T-cell (primary cell): ENCODE data around the gene SLC37A1. TPM values are rescaled to one million over a fixed set of nuclear protein-coding genes. Genes with fewer than 3 reads are reported as not detected.
A peak's percentile ranks its signal among the peaks of the same experiment; 100 is the strongest.

Source experiments
- ATAC-seq, 4 experiments: fragments of 200-7000 bp in 3 of 4; fragments of 150-1000 bp in 1 of 4; cut with Tn5 transposase; replicated peaks in 1 of 4; 1 replicate in 3 of 4; 2 replicates in 1 of 4; pipeline ENCODE4 v1.10.0; 2021; ENCODE audit warnings: moderate library complexity in 3 of 4, mild to moderate bottlenecking in 2 of 4, moderate number of reproducible peaks in 1 of 4
- CTCF ChIA-PET, 2 donors: fragments of 300-600 bp; sonication (Branson Sonifier 250); formaldehyde crosslinking; loops; one replicate each; lab custom pipeline; 2022; ENCODE audit warnings: antibody characterized with exemption in 2 of 2; lab: Charles Lee
- POLR2A ChIA-PET, 2 donors: fragments of 300-600 bp; sonication (Branson Sonifier 250); formaldehyde crosslinking; loops; one replicate each; lab custom pipeline; 2022; ENCODE audit warnings: antibody characterized with exemption in 2 of 2; lab: Charles Lee
- DNase-seq, 35 experiments: peaks; one replicate each; pipeline versions ENCODE4 v3.0.0 to v3.0.0-alpha.2; 2013 to 2023
- H3K27ac ChIP-seq: one replicate; pipeline ENCODE4 v1.5.1; 2013; ENCODE audit warnings: low read length
- H3K27me3 ChIP-seq, 2 experiments: replicated peaks in 1 of 2; 1 replicate in 1 of 2; 2 replicates in 1 of 2; pipeline versions ENCODE4 v1.6.1 to v1.7.0; 2013; ENCODE audit warnings: low read length in 1 of 2, mixed read lengths in 1 of 2; ENCODE audit not compliant: control insufficient read depth in 2 of 2, insufficient read depth in 2 of 2; ENCODE audit errors: extremely low read depth in 1 of 2
- H3K36me3 ChIP-seq, 2 donors: 1 replicate in 1 of 2; 2 replicates in 1 of 2; pipeline versions ENCODE4 v1.6.1 to v1.7.0; 2013; ENCODE audit warnings: low read length in 1 of 2; ENCODE audit not compliant: control insufficient read depth in 2 of 2, insufficient read depth in 1 of 2; ENCODE audit errors: extremely low read depth in 1 of 2
- H3K4me1 ChIP-seq, 2 experiments: 1 replicate in 1 of 2; 2 replicates in 1 of 2; pipeline versions ENCODE4 v1.6.1 to v1.7.0; 2013; ENCODE audit warnings: low read length in 2 of 2, mixed read lengths in 1 of 2; ENCODE audit not compliant: insufficient read depth in 2 of 2, control insufficient read depth in 1 of 2; ENCODE audit errors: extremely low read depth in 1 of 2
- H3K4me3 ChIP-seq, 2 donors: 1 replicate in 1 of 2; 2 replicates in 1 of 2; pipeline versions ENCODE4 v1.5.1 to v1.7.0; 2013; ENCODE audit warnings: mild to moderate bottlenecking in 2 of 2, low read length in 1 of 2, moderate library complexity in 1 of 2; ENCODE audit not compliant: control insufficient read depth in 1 of 2; ENCODE audit errors: extremely low read depth in 1 of 2
- H3K9me3 ChIP-seq: 2 replicates; pipeline ENCODE4 v1.7.0; 2013
- H3K27ac Mint-ChIP-seq, 2 donors: one replicate each; pipeline ENCODE4 v1.8.0; 2020 to 2021; ENCODE audit warnings: mild to moderate bottlenecking in 2 of 2, mixed read lengths in 2 of 2
- H3K27me3 Mint-ChIP-seq, 2 donors: one replicate each; pipeline ENCODE4 v1.8.0; 2021 to 2022; ENCODE audit warnings: mixed read lengths in 2 of 2
- H3K36me3 Mint-ChIP-seq: one replicate; pipeline ENCODE4 v1.8.0; 2021; ENCODE audit warnings: mixed read lengths
- H3K4me1 Mint-ChIP-seq, 3 donors: one replicate each; pipeline ENCODE4 v1.8.0; 2020 to 2022; ENCODE audit warnings: mixed read lengths in 3 of 3, mild to moderate bottlenecking in 1 of 3
- H3K4me3 Mint-ChIP-seq, 3 donors: one replicate each; pipeline ENCODE4 v1.8.0; 2020 to 2022; ENCODE audit warnings: mild to moderate bottlenecking in 3 of 3, mixed read lengths in 3 of 3, moderate library complexity in 3 of 3
- H3K9me3 Mint-ChIP-seq, 3 donors: one replicate each; pipeline ENCODE4 v1.8.0; 2020 to 2022; ENCODE audit warnings: mixed read lengths in 3 of 3
- WGBS: methylation state at CpG from one replicate; pipeline ENCODE4 v1.1.5; 2013; ENCODE audit warnings: missing lambda C conversion rate; ENCODE audit not compliant: insufficient coverage; 5-methylcytosine and 5-hydroxymethylcytosine counted together
- total RNA-seq, 35 experiments: library from RNA in 6 of 35; stranded (reverse) in 6 of 35; fragments of 120-200 nt in 1 of 35; gene quantifications; one replicate each; pipeline versions ENCODE4 v1.2.1 to v1.2.4 and lab custom pipeline; 2013 to 2026

The SLC37A1 gene
- total RNA-seq, 5 donors from 2014 or later (not counting 1 experiment from before 2014, with no cell fraction given): 18.7 to 26.3 (median 22.6) TPM

- ChIA-PET POLR2A (no interaction called here), CTCF (interaction anchor here in 1 of 2 donors (0.6 kb wide), 1 partner anchor 8 kb away, joined by 3 read pairs; no protein-coding TSS in a partner anchor)
- WGBS: 89% methylated on average over 8 of the region's 8 CpGs
- no peak overlapping the region for H3K4me3 ChIP-seq
- ATAC-seq: no peak
- H3K4me1 ChIP-seq: peaks cover 0 to 2% of the 10 kb centered on the region in 2 experiments
- H3K27ac ChIP-seq: no peak overlapping the region
- H3K27me3 Mint-ChIP-seq: no peaks in the 10 kb centered on the region
- no peaks in the 10 kb centered on the region for H3K9me3 ChIP-seq
- peaks cover 17 to 47% of the 10 kb centered on the region in 2 donors for H3K36me3 ChIP-seq
- DNase-seq: peak in 1 of 35 experiments; percentile 16
- H3K4me3 Mint-ChIP-seq: no peak overlapping the region
- peaks cover 0 to 12% (median 0%) of the 10 kb centered on the region in 3 donors for H3K4me1 Mint-ChIP-seq
- H3K9me3 Mint-ChIP-seq: no peaks in the 10 kb centered on the region
- H3K27ac Mint-ChIP-seq: peak overlapping the region in 1 of 2 donors; percentile 68
- no peaks in the 10 kb centered on the region for H3K27me3 ChIP-seq
- peaks cover 64% of the 10 kb centered on the region for H3K36me3 Mint-ChIP-seq
Measured at GRCh38 chr21:42562816-42563215, 49.2 kb downstream of the SLC37A1 start.

GRCh38 chr21:42563261-42563660 lies 49.6 kb downstream of the SLC37A1 start:
- Histone ChIP-seq H3K36me3 (peaks cover 17 to 48% of the 10 kb centered on the region in 2 donors), H3K4me1 (peaks cover 0 to 2% of the 10 kb centered on the region in 2 experiments), H3K27me3 (no peaks in the 10 kb centered on the region), H3K9me3 (no peaks in the 10 kb centered on the region), H3K27ac (no peak overlapping the region), H3K4me3 (no peak overlapping the region)
- peak in 1 of 35 experiments; percentile 9 for DNase-seq
- no peak for ATAC-seq
- H3K4me3 Mint-ChIP-seq: no peak overlapping the region
- peaks cover 66% of the 10 kb centered on the region for H3K36me3 Mint-ChIP-seq
- WGBS: 89% methylated on average over 7 of the region's 10 CpGs
- H3K27ac Mint-ChIP-seq: no peak overlapping the region
- no peaks in the 10 kb centered on the region for H3K27me3 Mint-ChIP-seq
- ChIA-PET POLR2A (no interaction called here), CTCF (interaction anchor here in 1 of 2 donors (0.6 kb wide), 1 partner anchor 8 kb away, joined by 3 read pairs; no protein-coding TSS in a partner anchor)
- H3K9me3 Mint-ChIP-seq: no peaks in the 10 kb centered on the region
- peaks cover 0 to 12% (median 0%) of the 10 kb centered on the region in 3 donors for H3K4me1 Mint-ChIP-seq

- no peak overlapping the region for H3K27ac ChIP-seq
- no peak overlapping the region for H3K4me3 Mint-ChIP-seq
- H3K27me3 ChIP-seq: no peaks in the 10 kb centered on the region
- DNase-seq (peak in 1 of 35 experiments; percentile 16), ATAC-seq (no peak)
- peaks cover 64% of the 10 kb centered on the region for H3K36me3 Mint-ChIP-seq
- H3K4me3 ChIP-seq: no peak overlapping the region
- H3K9me3 Mint-ChIP-seq: no peaks in the 10 kb centered on the region
- peaks cover 16 to 52% of the 10 kb centered on the region in 2 donors for H3K36me3 ChIP-seq
- 94% methylated on average over 12 of the region's 14 CpGs for WGBS
- peaks cover 0 to 2% of the 10 kb centered on the region in 2 experiments for H3K4me1 ChIP-seq
- ChIA-PET CTCF (interaction anchor here in 1 of 2 donors (0.6 kb wide), 1 partner anchor 9 kb away, joined by 3 read pairs; no protein-coding TSS in a partner anchor), POLR2A (no interaction called here)
- no peaks in the 10 kb centered on the region for H3K27me3 Mint-ChIP-seq
- peaks cover 0 to 12% (median 0%) of the 10 kb centered on the region in 3 donors for H3K4me1 Mint-ChIP-seq
- H3K9me3 ChIP-seq: no peaks in the 10 kb centered on the region
- no peak overlapping the region for H3K27ac Mint-ChIP-seq
Measured at GRCh38 chr21:42563686-42564085, 50.0 kb downstream of the SLC37A1 start.

GRCh38 chr21:42564561-42564971 lies 50.9 kb downstream of the SLC37A1 start:
- 86% methylated on average over 15 of the region's 17 CpGs for WGBS
- peaks cover 0 to 12% (median 0%) of the 10 kb centered on the region in 3 donors for H3K4me1 Mint-ChIP-seq
- peaks cover 62% of the 10 kb centered on the region for H3K36me3 Mint-ChIP-seq
- no peaks in the 10 kb centered on the region for H3K27me3 Mint-ChIP-seq
- H3K9me3 ChIP-seq: no peaks in the 10 kb centered on the region
- ChIA-PET CTCF (no interaction called here), POLR2A (no interaction called here)
- H3K4me3 Mint-ChIP-seq: no peak overlapping the region
- ATAC-seq (no peak), DNase-seq (peak in 1 of 35 experiments; percentile 12)
- H3K27ac Mint-ChIP-seq: no peak overlapping the region
- H3K9me3 Mint-ChIP-seq: no peaks in the 10 kb centered on the region
- no peak overlapping the region for H3K4me3 ChIP-seq
- H3K27me3 ChIP-seq: no peaks in the 10 kb centered on the region
- H3K36me3 ChIP-seq: peaks cover 12 to 54% of the 10 kb centered on the region in 2 donors
- H3K27ac ChIP-seq: no peak overlapping the region
- H3K4me1 ChIP-seq: peaks cover 0 to 2% of the 10 kb centered on the region in 2 experiments

- DNase-seq (peak in 1 of 35 experiments; percentile 12), ATAC-seq (no peak)
- H3K4me3 Mint-ChIP-seq: no peak overlapping the region
- H3K36me3 Mint-ChIP-seq: peaks cover 57% of the 10 kb centered on the region
- Histone ChIP-seq H3K4me3 (no peak overlapping the region), H3K4me1 (peaks cover 0 to 2% of the 10 kb centered on the region in 2 experiments), H3K36me3 (peaks cover 13 to 56% of the 10 kb centered on the region in 2 donors), H3K27ac (no peak overlapping the region), H3K9me3 (no peaks in the 10 kb centered on the region), H3K27me3 (no peaks in the 10 kb centered on the region)
- CTCF ChIA-PET: no interaction called here
- 95% methylated on average over 12 of the region's 16 CpGs for WGBS
- peaks cover 0 to 6% (median 0%) of the 10 kb centered on the region in 3 donors for H3K4me1 Mint-ChIP-seq
- H3K27me3 Mint-ChIP-seq: no peaks in the 10 kb centered on the region
- no peaks in the 10 kb centered on the region for H3K9me3 Mint-ChIP-seq
- POLR2A ChIA-PET: no interaction called here
- no peak overlapping the region for H3K27ac Mint-ChIP-seq
Measured at GRCh38 chr21:42565206-42565810, 51.7 kb downstream of the SLC37A1 start.

GRCh38 chr21:42565886-42566523 lies 52.4 kb downstream of the SLC37A1 start:
- 97% methylated on average over 9 of the region's 13 CpGs for WGBS
- H3K4me3 Mint-ChIP-seq: no peak overlapping the region
- Histone ChIP-seq H3K4me3 (no peak overlapping the region), H3K27ac (no peak overlapping the region), H3K27me3 (no peaks in the 10 kb centered on the region), H3K4me1 (peaks cover 0 to 2% of the 10 kb centered on the region in 2 experiments), H3K36me3 (peaks cover 15 to 56% of the 10 kb centered on the region in 2 donors), H3K9me3 (no peaks in the 10 kb centered on the region)
- no peaks in the 10 kb centered on the region for H3K9me3 Mint-ChIP-seq
- peaks cover 0 to 6% (median 0%) of the 10 kb centered on the region in 3 donors for H3K4me1 Mint-ChIP-seq
- ATAC-seq: no peak
- CTCF ChIA-PET: no interaction called here
- peaks cover 59% of the 10 kb centered on the region for H3K36me3 Mint-ChIP-seq
- H3K27me3 Mint-ChIP-seq: no peaks in the 10 kb centered on the region
- no peak overlapping the region for H3K27ac Mint-ChIP-seq
- POLR2A ChIA-PET: no interaction called here
- peak in 1 of 35 experiments; percentile 20 for DNase-seq
